ENCODE data around the gene WSB2.

DNA sequence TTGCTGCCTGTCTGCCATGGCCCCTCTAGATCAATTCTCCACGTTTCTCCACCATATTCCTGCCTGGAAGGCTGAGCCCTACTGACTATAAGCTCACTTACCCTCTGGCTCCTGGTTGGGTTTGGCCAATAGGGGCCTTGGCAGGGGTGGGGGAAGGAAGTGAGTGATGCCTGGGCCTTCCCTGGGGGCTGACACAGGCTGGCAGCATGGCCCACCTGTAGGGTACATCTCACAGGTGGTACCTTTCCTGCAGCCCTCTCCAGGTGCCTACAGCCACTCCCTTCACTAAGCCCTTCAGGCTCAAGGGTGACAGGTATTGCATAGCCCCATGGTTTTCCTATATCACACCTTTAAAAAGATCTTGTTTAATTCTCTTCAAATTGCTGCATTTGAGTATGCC lies 40.9 kb downstream of the WSB2 start:
- TF ChIP-seq HDAC6 (IDR thresholded peaks at IDR 0.05; ENCODE audit: low read depth, low read length) (no peak), POLR2AphosphoS5 (IDR thresholded peaks at IDR 0.05; ENCODE audit: low read depth, low read length) (no peak), CTCF (IDR thresholded peaks at IDR 0.05; ENCODE audit: control extremely low read depth in 1 of 3, insufficient read depth in 1 of 3, low read depth in 1 of 3, low read length in 3 of 3) (no peak), FOSL1 (IDR thresholded peaks at IDR 0.05; ENCODE audit: insufficient read depth, low read depth, low read length) (no peak)
